RWPE2 (cell line): Measurements from ENCODE around the gene PPP1R14D.
"Not testable (repeated sequence)": the region's sequence is repeated elsewhere in the genome, so short reads cannot be mapped to it uniquely, and the experiment has no call there.

Experiments
- ATAC-seq: fragments of 200-7000 bp; cut with Tn5 transposase; 3 replicates; pipeline ENCODE4 v1.9.1; 2021; ENCODE audit warnings: low read depth
- DNase-seq: peaks from one replicate; pipeline ENCODE4 v3.0.0-alpha.2; 2020; ENCODE audit warnings: low spot score
- H3K27ac ChIP-seq: fragments of 450-650 bp; 2 replicates; pipeline ENCODE4 v1.5.1; 2017; ENCODE audit warnings: mild to moderate bottlenecking; ENCODE audit not compliant: poor library complexity, severe bottlenecking
- H3K27me3 ChIP-seq: fragments of 250-450 bp; sonication (Bioruptor Pico); 2 replicates; pipeline ENCODE4 v1.5.1; 2021; ENCODE audit warnings: mild to moderate bottlenecking, moderate library complexity; ENCODE audit not compliant: insufficient read depth, poor library complexity, severe bottlenecking
- H3K36me3 ChIP-seq: fragments of 250-450 bp; sonication (Bioruptor Pico); 2 replicates; pipeline ENCODE4 v1.5.1; 2020; ENCODE audit warnings: low read depth, mild to moderate bottlenecking, moderate library complexity
- H3K4me1 ChIP-seq: fragments of 250-450 bp; sonication (Bioruptor Pico); 2 replicates; pipeline ENCODE4 v1.5.1; 2021; ENCODE audit warnings: mild to moderate bottlenecking, moderate library complexity; ENCODE audit not compliant: insufficient read depth, poor library complexity, severe bottlenecking
- H3K4me3 ChIP-seq: fragments of 250-450 bp; sonication (Bioruptor Pico); 2 replicates; pipeline ENCODE4 v1.5.1; 2021; ENCODE audit warnings: mild to moderate bottlenecking, moderate library complexity; ENCODE audit not compliant: severe bottlenecking
- H3K9me3 ChIP-seq: fragments of 250-450 bp; sonication (Bioruptor Pico); 2 replicates; pipeline ENCODE4 v1.5.1; 2021; ENCODE audit warnings: mild to moderate bottlenecking, moderate library complexity; ENCODE audit not compliant: severe bottlenecking
- TF ChIP-seq, protein P1 (sequence below): fragments of 450-650 bp; IDR thresholded peaks from one replicate; pipeline ENCODE4 v1.5.1; 2017; ENCODE audit warnings: mild to moderate bottlenecking, moderate library complexity; ENCODE audit not compliant: poor library complexity, severe bottlenecking

Gene PPP1R14D

DNA sequence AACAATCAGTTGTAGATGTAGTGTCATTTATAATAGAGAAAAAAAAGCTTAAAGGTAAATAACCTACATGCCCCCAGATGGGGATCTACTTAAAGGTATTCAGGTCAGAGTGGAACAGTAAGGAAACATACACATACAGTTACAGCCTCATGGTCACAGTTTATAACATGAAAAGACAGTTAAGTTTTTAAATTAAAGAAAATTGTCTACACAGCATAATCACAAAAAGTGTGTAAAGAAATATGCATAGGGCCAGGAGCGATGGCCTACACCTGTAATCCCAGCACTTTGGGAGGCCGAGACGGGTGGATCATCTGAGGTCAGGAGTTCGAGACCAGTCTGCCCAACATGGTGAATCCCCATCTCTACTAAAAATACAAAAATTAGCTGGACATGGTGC is 38.7 kb upstream of the PPP1R14D start:
- Histone ChIP-seq H3K4me1 (peaks cover 21% of the 10 kb centered on the region), H3K9me3 (no peaks in the 10 kb centered on the region), H3K36me3 (no peaks in the 10 kb centered on the region), H3K27me3 (no peaks in the 10 kb centered on the region), H3K27ac (no peak overlapping the region), H3K4me3 (no peak overlapping the region)
- DNase-seq: no peak
- no peak for ATAC-seq
- TF ChIP-seq, protein P1, sequence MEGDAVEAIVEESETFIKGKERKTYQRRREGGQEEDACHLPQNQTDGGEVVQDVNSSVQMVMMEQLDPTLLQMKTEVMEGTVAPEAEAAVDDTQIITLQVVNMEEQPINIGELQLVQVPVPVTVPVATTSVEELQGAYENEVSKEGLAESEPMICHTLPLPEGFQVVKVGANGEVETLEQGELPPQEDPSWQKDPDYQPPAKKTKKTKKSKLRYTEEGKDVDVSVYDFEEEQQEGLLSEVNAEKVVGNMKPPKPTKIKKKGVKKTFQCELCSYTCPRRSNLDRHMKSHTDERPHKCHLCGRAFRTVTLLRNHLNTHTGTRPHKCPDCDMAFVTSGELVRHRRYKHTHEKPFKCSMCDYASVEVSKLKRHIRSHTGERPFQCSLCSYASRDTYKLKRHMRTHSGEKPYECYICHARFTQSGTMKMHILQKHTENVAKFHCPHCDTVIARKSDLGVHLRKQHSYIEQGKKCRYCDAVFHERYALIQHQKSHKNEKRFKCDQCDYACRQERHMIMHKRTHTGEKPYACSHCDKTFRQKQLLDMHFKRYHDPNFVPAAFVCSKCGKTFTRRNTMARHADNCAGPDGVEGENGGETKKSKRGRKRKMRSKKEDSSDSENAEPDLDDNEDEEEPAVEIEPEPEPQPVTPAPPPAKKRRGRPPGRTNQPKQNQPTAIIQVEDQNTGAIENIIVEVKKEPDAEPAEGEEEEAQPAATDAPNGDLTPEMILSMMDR: no peak

DNA sequence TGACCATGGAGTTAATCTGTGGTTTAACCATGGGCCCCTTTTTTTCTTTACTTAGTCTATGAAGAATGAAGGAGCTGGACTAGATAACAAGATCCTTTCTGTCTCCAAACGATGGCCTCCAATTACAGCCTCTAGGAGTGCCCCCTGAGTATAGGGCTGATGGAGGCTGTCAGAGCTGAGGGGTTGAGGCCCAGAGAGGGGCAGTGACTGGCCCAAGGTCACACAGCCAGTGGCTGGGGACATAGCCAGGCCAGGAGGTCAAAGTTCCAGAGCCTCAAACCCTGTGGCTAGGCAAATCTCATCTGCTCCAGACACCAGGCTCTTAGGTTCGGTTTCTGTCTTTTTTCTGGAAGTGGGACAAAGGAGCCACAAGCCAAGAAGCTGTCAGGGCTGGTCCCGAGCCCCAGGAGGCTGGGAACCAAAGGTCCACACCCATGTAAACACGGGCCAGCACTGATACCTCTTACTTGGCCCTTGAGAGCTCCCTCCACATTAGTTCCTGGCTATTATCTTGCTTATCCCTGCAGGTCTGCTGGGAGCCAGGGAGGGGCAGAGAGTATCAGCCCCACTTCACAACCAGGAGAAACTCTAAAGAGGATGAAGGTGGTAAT is 35.3 kb upstream of the PPP1R14D start:
- DNase-seq (no peak), ATAC-seq (no peak)
- Histone ChIP-seq H3K36me3 (peaks cover 2% of the 10 kb centered on the region; the same call in 1 of the 2 replicates), H3K9me3 (no peaks in the 10 kb centered on the region), H3K4me3 (no peak overlapping the region), H3K4me1 (peaks cover 16% of the 10 kb centered on the region), H3K27ac (no peak overlapping the region), H3K27me3 (no peaks in the 10 kb centered on the region)
- TF ChIP-seq, protein P1: no peak

DNA sequence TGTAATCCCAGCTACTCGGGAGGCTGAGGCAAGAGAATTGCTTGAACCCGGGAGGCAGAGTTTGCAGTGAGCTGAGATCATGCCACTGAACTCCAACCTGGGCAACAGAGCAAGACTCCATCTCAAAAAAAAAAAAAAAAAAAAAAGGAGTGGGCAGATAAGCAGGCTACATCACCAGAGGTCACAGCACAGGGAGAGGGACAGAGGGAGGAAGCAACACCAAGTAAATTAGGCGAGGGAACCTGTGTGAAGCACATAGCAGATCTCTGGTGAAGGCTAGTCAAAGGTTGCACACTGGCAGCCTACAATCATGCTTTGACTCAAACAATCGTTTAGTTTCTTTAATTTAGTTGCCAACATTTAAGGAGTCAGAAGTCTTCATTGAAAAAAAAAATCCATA is 32.6 kb upstream of the PPP1R14D start:
- Histone ChIP-seq H3K36me3 (peaks cover 18% of the 10 kb centered on the region), H3K27ac (peak overlapping the region; percentile 2), H3K4me1 (peaks cover 11% of the 10 kb centered on the region)
- not testable (repeated sequence) for H3K27me3 ChIP-seq, ATAC-seq, H3K4me3 ChIP-seq, DNase-seq, H3K9me3 ChIP-seq

DNA sequence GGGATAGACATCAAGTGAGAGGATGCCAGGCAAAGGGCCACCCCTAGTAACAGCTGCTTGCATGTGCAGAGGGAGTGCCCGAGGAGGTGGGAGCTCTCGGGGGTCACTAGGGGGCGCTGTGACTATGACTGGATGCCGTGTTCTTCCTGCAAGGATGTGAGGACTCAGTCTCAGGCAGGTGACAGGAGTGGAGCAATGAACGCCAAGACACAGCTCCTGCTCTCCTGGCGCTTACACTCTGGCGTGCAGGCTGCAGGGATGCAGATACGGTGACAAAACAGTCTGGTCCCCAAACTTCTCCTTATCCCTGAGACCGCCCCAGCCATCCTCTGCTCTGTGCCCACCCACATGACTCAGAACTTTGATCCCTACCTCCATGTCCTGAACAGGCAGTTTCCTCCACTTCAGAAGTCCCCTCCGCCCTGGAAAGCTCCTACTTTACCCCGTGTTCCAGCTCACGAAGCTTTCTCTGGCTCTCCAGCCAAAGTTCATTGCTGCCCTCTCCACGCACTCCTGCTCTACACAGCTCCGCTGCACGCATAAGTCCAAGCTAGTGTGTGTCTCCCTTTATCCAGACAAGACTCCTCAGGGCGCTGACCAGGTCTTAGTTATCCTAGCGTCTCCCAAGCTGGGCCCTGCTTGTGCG is 30.8 kb upstream of the PPP1R14D start:
- DNase-seq (peak; percentile 91), ATAC-seq (peak; percentile 71)
- no peaks in the 10 kb centered on the region for H3K27me3 ChIP-seq
- TF ChIP-seq, protein P1: peak; percentile 96
- H3K27ac ChIP-seq: no peak overlapping the region
- peaks cover 34% of the 10 kb centered on the region for H3K36me3 ChIP-seq
- no peaks in the 10 kb centered on the region for H3K9me3 ChIP-seq
- H3K4me1 ChIP-seq: peaks cover 6% of the 10 kb centered on the region
- H3K4me3 ChIP-seq: no peak overlapping the region

DNA sequence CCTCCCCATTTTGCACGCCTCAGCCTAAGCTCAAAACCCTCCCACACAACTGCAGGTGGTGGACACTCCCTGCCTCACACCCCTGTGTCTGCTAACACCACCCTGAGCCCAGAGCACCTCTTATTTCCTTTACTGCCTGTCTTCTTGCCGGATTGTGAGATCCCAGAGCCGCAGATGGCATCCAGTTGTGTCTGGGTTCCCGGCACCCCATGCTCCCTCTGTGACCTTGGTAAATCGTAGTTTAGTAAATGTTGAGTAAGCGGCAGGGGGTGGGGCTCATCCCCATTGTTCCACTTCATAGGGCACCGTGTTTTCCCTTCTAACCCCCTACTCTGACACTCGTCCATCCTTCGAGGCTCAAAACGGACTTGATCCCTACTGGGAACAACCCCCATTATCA is 30.2 kb upstream of the PPP1R14D start:
- no peak for ATAC-seq
- Histone ChIP-seq H3K27me3 (no peaks in the 10 kb centered on the region), H3K27ac (no peak overlapping the region), H3K36me3 (peaks cover 41% of the 10 kb centered on the region), H3K4me1 (peaks cover 6% of the 10 kb centered on the region), H3K4me3 (no peak overlapping the region), H3K9me3 (no peaks in the 10 kb centered on the region)
- no peak for DNase-seq
- TF ChIP-seq, protein P1: no peak
